DOHH2 (cell line): ENCODE data around the gene PLXNB1.

Experiments used
- H3F3A ChIP-seq: fragments of 200-600 bp; sonication (generic), shearing (Covaris generic); 2 replicates; pipeline ENCODE4 v1.6.0; 2016; ENCODE audit warnings: antibody characterized with exemption, mild to moderate bottlenecking; ENCODE audit not compliant: control insufficient read depth, insufficient read depth
- H3K27ac ChIP-seq: fragments of 200-600 bp; sonication (generic); 2 replicates; pipeline ENCODE4 v1.5.1; 2014; ENCODE audit warnings: low read depth, mild to moderate bottlenecking, low read length, moderate library complexity
- H3K27me3 ChIP-seq: fragments of 200-600 bp; sonication (generic); 2 replicates; pipeline ENCODE4 v1.6.1; 2014; ENCODE audit warnings: mild to moderate bottlenecking, low read length, mixed read lengths; ENCODE audit not compliant: control insufficient read depth
- H3K36me3 ChIP-seq: fragments of 200-600 bp; sonication (generic); 2 replicates; pipeline ENCODE4 v1.6.1; 2014; ENCODE audit warnings: mild to moderate bottlenecking, low read length, moderate library complexity, mixed read lengths; ENCODE audit not compliant: control insufficient read depth
- H3K4me1 ChIP-seq: fragments of 200-600 bp; sonication (generic); 2 replicates; pipeline ENCODE4 v1.6.1; 2014; ENCODE audit warnings: mild to moderate bottlenecking, low read length, mixed read lengths; ENCODE audit not compliant: control insufficient read depth
- H3K4me2 ChIP-seq: fragments of 200-600 bp; sonication (generic); 2 replicates; pipeline ENCODE4 v1.6.0; 2014; ENCODE audit warnings: mild to moderate bottlenecking, low read length, moderate library complexity
- H3K4me3 ChIP-seq: fragments of 200-600 bp; sonication (generic); 2 replicates; pipeline ENCODE4 v1.5.1; 2014; ENCODE audit warnings: mild to moderate bottlenecking, low read length, mixed read lengths
- H3K79me2 ChIP-seq: fragments of 200-600 bp; sonication (generic); 2 replicates; pipeline ENCODE4 v1.6.1; 2014; ENCODE audit warnings: mild to moderate bottlenecking, low read length, mixed read lengths; ENCODE audit not compliant: control insufficient read depth
- H3K9me2 ChIP-seq: fragments of 200-600 bp; sonication (generic); replicated peaks from 2 replicates; pipeline ENCODE4 v1.6.1; 2014; ENCODE audit warnings: mild to moderate bottlenecking, low read length, mixed read lengths; ENCODE audit not compliant: control insufficient read depth
- H3K9me3 ChIP-seq: fragments of 200-600 bp; sonication (generic); 2 replicates; pipeline ENCODE4 v1.6.1; 2014; ENCODE audit warnings: antibody characterized with exemption, low read length, mixed read lengths; ENCODE audit not compliant: control insufficient read depth, insufficient read depth
- H4K20me1 ChIP-seq: fragments of 200-600 bp; sonication (generic); 2 replicates; pipeline ENCODE4 v1.6.0; 2014; ENCODE audit warnings: low read depth, mild to moderate bottlenecking, antibody characterized with exemption, low read length, moderate library complexity; ENCODE audit not compliant: control insufficient read depth, insufficient read depth
- EZH2phosphoT487 ChIP-seq: fragments of 200-600 bp; sonication (generic); IDR thresholded peaks from 2 replicates; pipeline ENCODE4 v1.6.1; 2017; ENCODE audit warnings: borderline replicate concordance, mild to moderate bottlenecking, antibody characterized with exemption, low read length, moderate library complexity, mixed read lengths
- TF ChIP-seq, protein P1 (sequence below): fragments of 200-600 bp; sonication (generic); IDR thresholded peaks from one replicate; pipeline ENCODE4 v1.5.1; 2014; ENCODE audit warnings: antibody characterized with exemption, mild to moderate bottlenecking, low read depth, low read length; ENCODE audit not compliant: poor library complexity, severe bottlenecking

Gene PLXNB1

DNA sequence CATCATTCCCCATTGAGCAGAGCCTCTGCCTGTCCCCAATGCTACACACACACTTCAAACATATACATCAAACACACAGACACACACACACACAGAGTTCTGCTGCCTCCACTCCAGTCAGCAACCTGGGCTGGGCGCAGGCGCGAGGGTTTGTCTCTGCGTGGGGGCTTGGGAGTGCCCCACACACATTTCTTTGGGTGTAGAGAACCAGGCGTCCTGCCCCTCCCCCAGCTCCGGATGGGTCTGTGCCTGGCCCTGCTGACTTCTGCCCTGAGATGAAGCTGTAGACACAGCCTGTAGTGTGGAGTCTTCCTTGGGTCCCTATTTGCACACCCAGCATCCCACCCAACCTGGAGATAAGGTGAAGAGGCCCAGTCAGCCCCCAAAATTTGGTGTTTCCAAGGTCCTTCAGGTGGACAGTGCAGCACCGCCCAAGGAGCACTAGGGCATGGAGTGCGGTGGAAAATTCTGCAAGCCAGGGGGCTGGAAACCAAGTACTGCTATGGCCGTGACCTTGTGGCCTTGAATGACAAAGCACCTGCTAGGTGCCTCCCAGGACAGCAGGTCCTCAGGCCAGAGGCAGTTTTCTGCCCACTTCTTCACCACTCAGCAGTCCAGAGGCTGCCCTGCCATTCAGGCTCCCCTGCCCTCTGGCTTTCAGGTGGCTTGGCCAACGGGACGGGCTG, 31.0 kb downstream of the PLXNB1 start:
- TF ChIP-seq, protein P1, sequence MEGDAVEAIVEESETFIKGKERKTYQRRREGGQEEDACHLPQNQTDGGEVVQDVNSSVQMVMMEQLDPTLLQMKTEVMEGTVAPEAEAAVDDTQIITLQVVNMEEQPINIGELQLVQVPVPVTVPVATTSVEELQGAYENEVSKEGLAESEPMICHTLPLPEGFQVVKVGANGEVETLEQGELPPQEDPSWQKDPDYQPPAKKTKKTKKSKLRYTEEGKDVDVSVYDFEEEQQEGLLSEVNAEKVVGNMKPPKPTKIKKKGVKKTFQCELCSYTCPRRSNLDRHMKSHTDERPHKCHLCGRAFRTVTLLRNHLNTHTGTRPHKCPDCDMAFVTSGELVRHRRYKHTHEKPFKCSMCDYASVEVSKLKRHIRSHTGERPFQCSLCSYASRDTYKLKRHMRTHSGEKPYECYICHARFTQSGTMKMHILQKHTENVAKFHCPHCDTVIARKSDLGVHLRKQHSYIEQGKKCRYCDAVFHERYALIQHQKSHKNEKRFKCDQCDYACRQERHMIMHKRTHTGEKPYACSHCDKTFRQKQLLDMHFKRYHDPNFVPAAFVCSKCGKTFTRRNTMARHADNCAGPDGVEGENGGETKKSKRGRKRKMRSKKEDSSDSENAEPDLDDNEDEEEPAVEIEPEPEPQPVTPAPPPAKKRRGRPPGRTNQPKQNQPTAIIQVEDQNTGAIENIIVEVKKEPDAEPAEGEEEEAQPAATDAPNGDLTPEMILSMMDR: no peak
- TF ChIP-seq EZH2phosphoT487: no peak
- no peak overlapping the region for H3K4me3 ChIP-seq
- no peak overlapping the region for H3K27ac ChIP-seq

DNA sequence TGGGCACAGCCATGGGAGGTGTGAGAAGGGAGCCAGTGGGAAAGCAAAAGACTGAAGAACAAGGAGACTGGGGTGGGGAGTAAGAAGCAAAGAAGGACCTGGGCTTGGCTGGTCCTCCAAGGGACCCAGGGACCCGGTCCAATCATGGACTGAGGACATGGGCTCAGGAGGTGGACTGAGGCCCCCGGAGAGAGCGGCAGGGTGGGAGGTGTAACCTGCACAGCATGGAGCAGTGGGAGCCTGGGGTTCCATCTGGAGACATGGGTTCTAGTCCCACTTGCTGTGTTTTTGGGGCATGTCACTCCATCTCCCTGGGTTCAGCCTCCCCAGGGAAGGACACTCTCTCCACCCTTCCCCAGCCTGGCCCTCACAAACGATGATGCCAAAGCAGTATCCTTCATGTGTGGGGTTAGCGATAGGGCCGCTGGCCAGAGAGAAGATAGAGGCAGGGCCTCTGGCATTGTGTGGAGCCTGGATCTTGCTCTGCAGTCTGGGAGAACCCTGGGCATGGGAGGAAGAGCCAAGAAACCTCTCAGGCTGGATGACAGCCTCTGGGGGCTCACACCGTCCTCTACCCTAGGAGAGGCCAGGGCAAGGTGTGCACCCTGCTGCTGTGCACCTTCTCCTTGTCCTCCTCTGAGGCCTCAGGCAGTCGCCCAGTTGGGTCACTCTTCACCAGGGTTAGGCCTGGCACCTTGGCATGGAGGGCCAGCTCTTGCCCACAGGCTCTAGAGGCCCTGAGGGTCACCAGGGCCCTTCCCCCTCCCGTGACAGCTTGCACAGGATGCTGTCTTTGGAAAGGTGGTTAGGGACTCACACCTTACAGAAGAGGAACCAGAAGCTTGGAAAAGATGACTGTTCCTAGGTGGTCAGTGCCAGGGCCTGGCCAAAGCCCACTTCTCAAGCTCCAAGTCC, 31.9 kb downstream of the PLXNB1 start:
- Histone ChIP-seq H3F3A (no peaks in the 10 kb centered on the region), H3K9me3 (no peaks in the 10 kb centered on the region), H3K9me2 (no peaks in the 10 kb centered on the region), H3K79me2 (no peaks in the 10 kb centered on the region), H3K27ac (no peak overlapping the region), H4K20me1 (no peaks in the 10 kb centered on the region), H3K4me2 (no peak overlapping the region), H3K27me3 (peaks cover 3% of the 10 kb centered on the region; the same call in 1 of the 2 replicates), H3K4me1 (no peaks in the 10 kb centered on the region), H3K36me3 (no peaks in the 10 kb centered on the region), H3K4me3 (no peak overlapping the region)
- TF ChIP-seq EZH2phosphoT487: no peak
- TF ChIP-seq, protein P1: no peak

More for the DNA sequence above, 31.0 kb downstream of the PLXNB1 start:
- Histone ChIP-seq H3K79me2 (no peaks in the 10 kb centered on the region), H3K4me2 (no peak overlapping the region), H3K9me3 (no peaks in the 10 kb centered on the region), H3K36me3 (no peaks in the 10 kb centered on the region), H3K4me1 (no peaks in the 10 kb centered on the region), H3K27me3 (peaks cover 3% of the 10 kb centered on the region; the same call in 1 of the 2 replicates), H4K20me1 (no peaks in the 10 kb centered on the region), H3F3A (no peaks in the 10 kb centered on the region), H3K9me2 (no peaks in the 10 kb centered on the region)

DNA sequence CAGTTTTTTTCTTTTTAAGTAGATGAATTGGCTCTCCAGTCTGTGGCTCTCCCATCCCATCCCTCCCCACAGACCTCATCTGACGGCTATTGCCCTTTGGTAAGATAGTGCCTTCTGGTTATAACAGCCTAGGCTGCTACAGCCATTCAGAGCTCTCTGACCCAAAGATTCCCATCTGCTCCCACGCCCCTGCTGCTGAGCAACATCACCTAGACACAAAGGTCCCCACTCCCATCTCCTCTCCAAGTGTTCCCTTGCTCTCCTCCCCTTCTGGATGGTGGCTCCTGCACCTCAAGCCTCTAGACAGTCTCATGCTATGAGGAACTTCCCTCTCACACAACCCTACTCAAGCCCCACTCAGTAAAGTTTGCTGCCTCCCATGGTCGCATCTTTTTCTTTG, 34.2 kb downstream of the PLXNB1 start:
- Histone ChIP-seq H3K4me1 (no peaks in the 10 kb centered on the region), H3K4me3 (no peak overlapping the region), H3K27ac (no peak overlapping the region), H3K36me3 (no peaks in the 10 kb centered on the region), H3K27me3 (peaks cover 3% of the 10 kb centered on the region; the same call in 1 of the 2 replicates), H3K4me2 (no peak overlapping the region), H3K9me3 (no peaks in the 10 kb centered on the region), H3K79me2 (no peaks in the 10 kb centered on the region), H3K9me2 (no peaks in the 10 kb centered on the region), H4K20me1 (no peaks in the 10 kb centered on the region), H3F3A (no peaks in the 10 kb centered on the region)
- TF ChIP-seq, protein P1: no peak
- no peak for TF ChIP-seq EZH2phosphoT487
